ENCODE results near the gene FGF8.

FGF8 gene

GRCh38 chr10:101768791-101769170 lies 7.1 kb downstream of the FGF8 start:
- DNase-seq = no peak

- no peak for DNase-seq
Observed at GRCh38 chr10:101767966-101768790, 7.7 kb downstream of the FGF8 start.

GRCh38 chr10:101767600-101767945 lies 8.3 kb downstream of the FGF8 start:
- DNase-seq = no peak

- no peak for DNase-seq
Observed at GRCh38 chr10:101766753-101767599, 8.9 kb downstream of the FGF8 start.

DNA sequence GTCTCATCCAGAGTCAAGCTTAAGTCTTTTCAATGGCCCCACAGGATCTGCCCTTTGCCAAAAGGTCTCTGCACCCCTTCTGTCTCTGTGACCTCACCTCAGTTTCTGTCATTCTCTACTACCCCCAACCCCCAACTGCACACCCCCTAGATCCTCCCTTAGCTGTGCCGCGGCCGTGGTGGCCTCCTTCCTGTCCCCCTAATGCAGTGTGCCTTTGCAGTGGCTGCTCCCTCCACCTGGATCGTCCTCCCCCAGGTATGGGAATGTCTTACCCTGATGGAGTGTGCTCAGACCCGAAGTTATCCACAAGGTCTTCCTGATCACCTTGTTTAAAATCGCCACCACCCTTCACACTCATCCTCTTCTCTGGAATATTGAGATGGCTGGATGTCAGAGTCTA lies 9.6 kb downstream of the FGF8 start:
- DNase-seq = no peak

- DNase-seq = no peak
Observed at GRCh38 chr10:101763141-101763846, 12.6 kb downstream of the FGF8 start.

- no peak for DNase-seq
Observed at GRCh38 chr10:101762736-101763135, 13.2 kb downstream of the FGF8 start.

GRCh38 chr10:101761226-101761625 lies 14.7 kb downstream of the FGF8 start:
- no peak for DNase-seq

GRCh38 chr10:101760510-101760909 lies 15.4 kb downstream of the FGF8 start:
- no peak for DNase-seq

- no peak for DNase-seq
Observed at GRCh38 chr10:101759309-101760247, 16.3 kb downstream of the FGF8 start.

DNA sequence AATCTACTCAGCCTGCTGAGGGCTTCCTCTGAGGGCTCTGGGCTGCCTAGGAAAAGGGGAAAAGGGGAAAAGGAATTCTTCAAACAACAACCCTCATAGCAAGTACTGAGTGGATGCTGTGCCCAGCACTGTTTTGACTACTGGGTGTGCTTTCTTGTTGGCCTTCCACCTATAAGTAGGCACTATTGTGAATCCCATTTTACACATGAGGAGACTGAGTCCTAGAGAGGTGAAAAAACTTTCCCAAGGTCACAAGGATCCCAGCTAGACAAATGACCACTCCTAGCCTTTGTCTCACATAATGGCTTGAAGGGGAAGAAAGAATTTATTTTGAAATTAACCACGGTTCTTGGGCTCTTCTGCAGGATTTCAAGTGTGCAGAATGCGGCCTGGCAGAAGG lies 17.1 kb downstream of the FGF8 start:
- no peak for DNase-seq

GRCh38 chr10:101752241-101752640 lies 23.7 kb downstream of the FGF8 start:
- DNase-seq = no peak

DNA sequence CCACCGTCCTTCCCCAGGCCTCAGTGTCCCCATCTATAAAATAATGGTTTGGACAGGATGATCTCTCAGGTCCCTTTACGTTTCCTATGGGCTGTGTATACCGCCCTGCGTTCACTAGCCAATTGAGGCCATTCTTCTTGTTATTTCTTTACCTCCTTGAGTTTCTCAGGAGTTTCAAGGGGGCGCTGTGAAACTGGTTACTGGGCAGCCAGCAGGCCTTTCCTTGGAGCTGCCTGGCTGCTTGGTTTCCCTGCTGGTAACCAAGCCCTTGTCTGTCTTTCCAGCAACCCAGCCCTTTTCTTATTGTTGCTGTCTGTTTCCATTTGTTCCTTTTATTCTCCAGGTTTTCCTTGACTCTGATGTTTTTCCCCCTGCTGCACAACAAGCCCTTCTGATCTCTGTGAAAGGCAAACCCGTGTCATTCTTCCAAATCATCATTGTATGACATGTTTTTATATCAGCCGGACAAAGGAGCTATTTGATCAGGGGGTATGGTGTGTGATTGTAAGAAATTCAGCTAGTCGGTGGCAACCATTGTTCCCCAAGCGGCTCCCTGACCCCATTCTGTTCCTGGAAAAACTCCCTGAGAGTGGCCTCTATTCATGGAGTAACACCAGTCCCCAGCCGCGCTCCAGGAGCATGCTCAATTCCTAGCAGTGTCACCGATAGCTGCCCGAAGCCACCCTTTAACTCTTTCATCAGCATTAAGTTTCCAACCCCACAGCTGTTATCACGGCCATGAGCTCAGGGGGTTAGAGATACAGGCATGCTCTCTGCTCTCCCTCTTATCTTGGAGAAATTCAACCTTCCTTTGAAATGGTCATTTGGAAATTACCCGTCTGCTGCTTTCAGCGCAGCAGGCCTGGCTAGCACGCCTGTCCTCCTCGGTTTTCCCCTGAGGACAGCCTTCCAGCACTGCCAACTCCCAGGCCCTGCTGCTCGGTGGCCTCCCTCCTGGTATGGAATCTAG lies 26.6 kb downstream of the FGF8 start:
- DNase-seq = no peak

- DNase-seq = no peak
Observed at GRCh38 chr10:101748496-101748895, 27.4 kb downstream of the FGF8 start.

- peak; percentile 2 for DNase-seq
Observed at GRCh38 chr10:101745074-101745696, 30.7 kb downstream of the FGF8 start.

GRCh38 chr10:101744267-101744666 lies 31.6 kb downstream of the FGF8 start:
- no peak for DNase-seq

- DNase-seq = no peak
Observed at GRCh38 chr10:101741938-101742337, 34.0 kb downstream of the FGF8 start.

GRCh38 chr10:101736666-101737065 lies 39.2 kb downstream of the FGF8 start:
- no peak for DNase-seq

GRCh38 chr10:101732096-101732495 lies 43.8 kb downstream of the FGF8 start:
- DNase-seq = no peak

- no peak for DNase-seq
Observed at GRCh38 chr10:101726115-101726387, 49.9 kb downstream of the FGF8 start.

Measured in fibroblast of skin of back (primary cell).